T-helper 1 cell (primary cell): ENCODE results near the gene ZNF578.
A peak's percentile ranks its signal among the peaks of the same experiment; 100 is the strongest.
"Not testable (repeated sequence)": the region's sequence is repeated elsewhere in the genome, so short reads cannot be mapped to it uniquely, and the experiment has no call there.

Experiments
- DNase-seq, 5 donors: peaks; one replicate each; pipeline ENCODE4 v3.0.0-alpha.2; 2012 to 2020
- total RNA-seq, 4 donors: gene quantifications; one replicate each; lab custom pipeline; 2026; lab: John Stamatoyannopoulos, UW

Gene ZNF578
- total RNA-seq = 0.15 to 2.9 (median 0.45) reads per million in 4 donors

- peak; percentile 42 to 61 (median 49) for DNase-seq
Observed at GRCh38 chr19:52453324-52454094, at the start of gene ZNF578. Gene ZNF578 (plus strand): TSS chr19:52453553. CDS start chr19:52501846, 48,293 bp downstream.

DNA sequence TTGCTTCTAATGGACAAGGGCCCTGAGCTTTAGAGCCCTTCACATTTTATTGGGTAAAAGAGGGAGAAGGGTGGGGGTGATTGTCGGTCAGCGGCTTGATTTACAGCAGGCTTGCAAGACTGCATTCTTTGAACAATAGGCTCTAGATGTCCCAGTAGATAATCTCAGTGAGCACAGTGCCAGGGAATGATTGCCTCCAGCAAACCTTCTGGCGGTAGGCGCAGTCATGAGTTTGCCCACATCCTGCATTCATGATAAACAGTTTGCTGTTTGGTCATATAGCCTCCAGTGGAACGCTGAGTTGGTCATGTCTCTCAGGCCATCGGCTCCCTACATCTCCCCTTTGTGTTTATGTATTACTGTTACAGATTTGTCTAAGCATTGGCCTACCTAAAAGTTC, 43.1 kb upstream of the ZNF578 start:
- DNase-seq = no peak

GRCh38 chr19:52415711-52416110, 37.6 kb upstream of the ZNF578 start:
- DNase-seq = no peak

DNA sequence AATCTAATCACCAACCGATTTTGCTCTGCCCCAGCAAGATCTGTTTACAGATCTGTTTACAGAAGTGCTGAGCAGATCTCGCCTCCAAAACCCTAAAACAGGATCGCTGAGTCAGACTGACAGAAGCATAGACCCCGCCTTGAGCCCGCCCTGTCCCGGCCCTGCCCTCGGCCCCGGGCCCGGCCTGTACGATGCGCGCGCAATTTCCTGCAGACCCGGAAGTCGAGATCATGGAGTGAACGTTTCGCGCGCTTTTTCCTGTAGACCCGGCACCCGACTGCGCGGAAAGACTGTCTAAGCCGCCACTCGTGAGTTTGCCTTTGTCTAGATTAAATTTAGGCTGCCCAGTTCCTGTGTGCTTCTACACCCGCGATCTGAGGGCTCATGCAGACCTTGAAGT, 24.4 kb upstream of the ZNF578 start, which contains the start of gene ZNF534:
ZNF534 (plus strand) TSS at position 212 of the 400 bp plus-strand sequence. CDS start 2,327 bp downstream, outside the sequence.
- no peak for DNase-seq

DNA sequence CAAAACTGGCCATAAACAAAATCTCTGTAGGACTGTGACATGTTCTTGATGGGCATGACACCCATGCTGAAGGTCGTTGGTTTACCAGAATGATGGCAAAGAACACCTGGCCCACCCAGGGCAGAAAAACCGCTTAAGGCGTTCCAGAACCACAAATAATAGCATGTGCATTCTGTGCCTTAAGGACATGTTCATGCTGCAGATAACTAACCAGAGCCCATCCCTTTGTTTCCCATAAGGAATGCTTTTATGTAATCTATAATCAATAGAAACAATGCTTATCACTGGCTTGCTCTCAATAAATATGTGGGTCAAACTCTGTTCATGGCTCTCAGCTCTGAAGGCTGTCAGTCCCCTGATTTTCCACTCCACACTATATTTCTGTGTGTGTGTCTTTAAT, 11.2 kb upstream of the ZNF578 start:
- no peak for DNase-seq

DNA sequence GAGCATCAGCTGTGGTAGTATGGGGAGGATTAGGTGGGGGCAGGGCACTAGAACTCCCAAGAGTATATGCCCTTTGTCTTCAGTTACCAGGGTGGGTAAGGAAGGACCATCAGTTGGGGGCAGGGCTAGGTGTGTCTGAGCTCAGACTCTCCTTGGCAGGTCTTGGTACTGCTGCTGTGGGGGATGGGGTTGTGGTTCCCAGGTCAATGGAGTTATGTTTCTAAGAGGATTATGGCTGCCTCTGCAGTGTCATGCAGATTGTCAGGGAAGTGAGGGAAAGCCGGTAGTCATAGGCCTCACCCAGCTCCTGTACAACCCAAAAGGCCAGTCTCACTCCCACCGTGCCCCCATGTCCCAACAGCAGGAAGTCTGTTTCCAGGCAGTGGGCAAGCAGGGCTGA, 8.8 kb upstream of the ZNF578 start:
- no peak for DNase-seq

DNA sequence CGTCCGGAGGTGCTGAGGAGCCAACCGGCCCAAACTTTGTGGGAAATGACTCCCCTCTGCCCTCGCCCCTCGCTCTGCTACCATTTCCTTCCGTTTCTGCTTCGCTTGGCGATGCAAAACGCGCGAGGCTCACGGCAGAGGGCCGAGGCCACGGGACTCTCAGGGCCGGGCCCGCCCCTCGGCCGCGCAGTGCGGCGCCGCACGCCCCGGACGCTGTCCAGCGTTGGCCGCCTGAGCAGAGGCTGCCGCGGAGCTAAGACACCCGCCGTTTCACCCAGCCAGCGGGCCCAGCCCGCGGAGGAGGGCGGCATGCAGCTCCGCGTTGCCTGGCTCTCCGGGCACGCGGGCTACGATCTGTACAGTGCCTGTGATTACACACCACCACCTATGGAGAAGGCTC, 2.1 kb upstream of the ZNF578 start:
- no peak for DNase-seq

GRCh38 chr19:52464798-52465470, 11.6 kb downstream of the ZNF578 start:
- no peak for DNase-seq

- no peak for DNase-seq
Observed at GRCh38 chr19:52473655-52474350, 20.4 kb downstream of the ZNF578 start.

GRCh38 chr19:52474351-52475127, 21.2 kb downstream of the ZNF578 start:
- DNase-seq = no peak

GRCh38 chr19:52484111-52484743, 30.9 kb downstream of the ZNF578 start:
- DNase-seq = not testable (repeated sequence)

GRCh38 chr19:52485064-52485463, 31.7 kb downstream of the ZNF578 start:
- DNase-seq = not testable (repeated sequence)

DNA sequence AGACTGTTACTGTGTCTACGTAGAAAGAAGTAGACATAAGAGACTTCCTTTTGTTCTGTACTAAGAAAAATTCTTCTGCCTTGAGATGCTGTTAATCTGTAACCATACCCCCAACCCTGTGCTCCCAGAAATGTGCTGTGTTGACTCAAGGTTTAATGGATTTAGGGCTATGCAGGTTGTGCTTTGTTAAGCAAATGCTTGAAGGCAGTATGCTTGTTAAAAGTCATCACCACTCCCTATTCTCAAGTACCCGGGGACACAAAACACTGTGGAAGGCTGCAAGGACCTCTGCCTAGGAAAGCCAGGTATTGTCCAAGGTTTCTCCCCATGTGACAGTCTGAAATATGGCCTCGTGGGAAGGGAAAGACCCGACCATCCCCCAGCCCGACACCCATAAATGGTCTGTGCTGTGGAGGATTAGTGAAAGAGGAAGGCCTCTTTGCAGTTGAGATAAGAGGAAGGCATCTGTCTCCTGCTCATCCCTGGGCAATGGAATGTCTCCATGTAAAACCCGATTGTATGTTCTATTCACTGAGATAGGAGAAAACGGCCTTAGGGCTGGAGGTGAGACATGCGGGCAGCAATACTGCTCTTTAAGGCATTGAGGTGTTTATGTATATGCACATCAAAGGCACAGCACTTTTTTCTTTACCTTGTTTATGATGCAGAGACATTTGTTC, 32.3 kb downstream of the ZNF578 start:
- DNase-seq = not testable (repeated sequence)

DNA sequence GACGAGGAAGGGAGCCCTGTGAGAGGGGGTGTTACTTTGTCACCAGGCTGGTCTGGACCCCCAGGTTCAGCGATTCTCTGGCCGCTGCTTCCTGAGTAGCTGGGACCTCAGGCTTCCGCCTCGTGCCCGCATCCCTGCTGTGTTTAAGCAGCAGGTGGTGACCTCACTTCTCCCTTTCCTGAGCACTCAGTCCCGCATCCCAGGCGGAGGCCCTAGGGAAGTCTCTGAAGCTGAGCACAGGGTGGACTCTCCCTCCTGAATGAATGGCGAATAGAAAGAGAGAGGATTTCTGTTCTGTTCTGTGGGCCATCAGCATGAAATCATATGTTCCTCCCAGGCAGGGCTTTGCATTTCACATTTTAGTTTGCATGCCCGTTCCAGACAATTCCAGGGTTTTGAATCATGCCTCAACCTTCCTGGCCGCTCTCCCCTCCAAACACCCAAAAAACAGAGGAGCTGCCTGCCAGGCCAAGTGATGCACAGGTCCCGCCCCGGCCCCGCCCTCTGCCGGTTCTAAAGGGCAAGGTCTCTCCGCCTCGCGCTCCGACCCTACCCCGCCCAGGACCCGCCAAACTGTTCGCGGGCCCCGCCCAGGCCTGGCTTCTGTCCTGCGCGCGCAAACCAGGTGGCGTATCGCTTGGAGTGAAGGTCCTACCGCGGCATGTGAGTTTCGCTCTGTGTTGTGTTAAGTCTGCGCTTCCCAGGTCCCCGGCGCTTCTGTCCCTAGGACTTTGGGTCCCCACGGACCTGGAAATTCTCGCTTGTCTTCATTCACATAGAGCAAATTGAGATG, 39.0 kb downstream of the ZNF578 start:
- DNase-seq = no peak

GRCh38 chr19:52492994-52493470, 39.7 kb downstream of the ZNF578 start:
- DNase-seq = no peak

DNA sequence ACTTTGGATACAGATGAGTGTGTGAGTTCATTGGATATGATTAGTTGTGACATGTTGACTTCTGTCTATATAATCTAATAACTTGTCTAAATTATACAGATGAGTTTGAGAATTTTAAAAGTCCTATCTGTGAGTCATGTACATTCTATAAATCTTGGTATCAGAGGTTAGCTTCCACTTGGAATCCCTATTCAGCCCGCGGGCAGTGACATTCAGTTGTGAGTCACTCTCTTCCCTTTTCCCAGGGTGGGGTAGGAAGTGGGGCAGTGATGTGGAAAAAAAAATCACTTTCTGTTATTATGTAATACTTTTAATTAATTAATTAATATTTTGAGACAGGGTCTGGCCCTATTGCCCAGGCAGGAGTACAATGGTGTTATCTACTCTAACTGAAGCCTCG, 41.2 kb downstream of the ZNF578 start:
- DNase-seq = no peak

DNA sequence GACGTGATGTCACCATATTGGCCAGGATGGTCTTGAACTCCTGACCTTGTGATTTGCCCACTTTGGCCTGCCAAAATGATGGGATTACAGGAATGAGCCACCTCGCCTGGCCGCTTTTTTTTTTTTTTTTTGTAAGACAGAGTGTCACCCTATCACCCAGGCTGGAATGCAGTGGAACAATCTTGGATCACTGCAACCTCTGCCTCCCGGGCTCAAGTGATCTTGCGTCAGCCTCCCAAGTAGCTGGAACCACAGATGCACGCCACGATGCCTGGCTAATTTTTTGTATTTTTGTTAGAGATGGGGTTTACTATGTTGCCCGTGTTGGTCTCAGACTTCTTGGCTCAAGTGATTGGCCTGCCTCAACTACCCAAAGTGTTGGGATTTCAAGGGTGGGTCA, 45.2 kb downstream of the ZNF578 start:
- DNase-seq = no peak

- DNase-seq = not testable (repeated sequence)
Observed at GRCh38 chr19:52500474-52500873, 47.1 kb downstream of the ZNF578 start.

DNA sequence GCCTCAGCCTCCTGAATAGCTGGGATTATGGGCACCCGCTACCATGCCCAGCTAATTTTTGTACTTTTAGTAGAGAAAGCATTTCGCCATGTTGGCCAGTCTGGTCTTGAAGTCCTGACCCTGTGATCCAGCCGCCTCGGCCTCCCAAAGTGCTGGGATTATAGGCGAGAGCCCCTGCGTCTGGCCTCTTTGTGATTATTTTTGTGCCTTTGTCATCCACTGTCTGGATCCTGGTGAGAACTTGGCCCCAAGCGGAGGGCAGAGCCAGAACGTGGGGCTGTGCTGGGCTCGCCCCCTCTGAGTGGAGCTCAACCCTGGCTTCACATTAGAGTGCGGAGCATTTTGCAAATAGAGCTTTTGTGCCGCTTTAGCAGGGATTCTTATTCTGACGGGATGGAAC, 47.6 kb downstream of the ZNF578 start:
- not testable (repeated sequence) for DNase-seq

DNA sequence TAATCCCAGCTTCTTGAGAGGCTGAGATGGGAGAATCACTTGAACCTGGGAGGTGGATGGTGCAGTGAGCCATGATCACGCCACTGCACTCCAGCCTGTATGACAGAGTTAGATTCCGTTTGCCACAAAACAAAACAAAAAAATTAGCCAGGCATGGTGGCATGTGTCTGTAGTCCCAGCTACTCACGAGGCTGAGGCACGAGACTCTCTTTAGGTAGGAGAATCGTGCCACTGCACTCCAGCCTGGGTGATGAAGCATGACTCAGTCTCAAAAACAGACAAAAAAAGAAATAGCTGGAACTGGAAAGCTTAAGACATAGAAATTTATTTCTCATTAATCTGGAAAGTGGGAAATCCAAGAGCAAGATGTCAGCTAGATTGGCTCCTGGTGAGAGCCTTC, 53.9 kb downstream of the ZNF578 start:
- no peak for DNase-seq
